HG03575 (cell line): ENCODE results near the gene HAUS1.
"Not testable (repeated sequence)": the region's sequence is repeated elsewhere in the genome, so short reads cannot be mapped to it uniquely, and the experiment has no call there.

Experiments used
- ATAC-seq: cut with Tn5 transposase; IDR thresholded peaks from one replicate; pipeline ENCODE4 v1.9.1; 2021; ENCODE audit not compliant: unreplicated experiment, insufficient number of reproducible peaks, low FRiP score; ENCODE audit errors: extremely low read depth

Gene HAUS1

GRCh38 chr18:46152436-46152807, 48.2 kb downstream of the HAUS1 start:
- ATAC-seq = no peak

GRCh38 chr18:46152808-46153617, 48.8 kb downstream of the HAUS1 start:
- no peak for ATAC-seq

GRCh38 chr18:46155641-46156051, 51.5 kb downstream of the HAUS1 start:
- ATAC-seq = no peak

DNA sequence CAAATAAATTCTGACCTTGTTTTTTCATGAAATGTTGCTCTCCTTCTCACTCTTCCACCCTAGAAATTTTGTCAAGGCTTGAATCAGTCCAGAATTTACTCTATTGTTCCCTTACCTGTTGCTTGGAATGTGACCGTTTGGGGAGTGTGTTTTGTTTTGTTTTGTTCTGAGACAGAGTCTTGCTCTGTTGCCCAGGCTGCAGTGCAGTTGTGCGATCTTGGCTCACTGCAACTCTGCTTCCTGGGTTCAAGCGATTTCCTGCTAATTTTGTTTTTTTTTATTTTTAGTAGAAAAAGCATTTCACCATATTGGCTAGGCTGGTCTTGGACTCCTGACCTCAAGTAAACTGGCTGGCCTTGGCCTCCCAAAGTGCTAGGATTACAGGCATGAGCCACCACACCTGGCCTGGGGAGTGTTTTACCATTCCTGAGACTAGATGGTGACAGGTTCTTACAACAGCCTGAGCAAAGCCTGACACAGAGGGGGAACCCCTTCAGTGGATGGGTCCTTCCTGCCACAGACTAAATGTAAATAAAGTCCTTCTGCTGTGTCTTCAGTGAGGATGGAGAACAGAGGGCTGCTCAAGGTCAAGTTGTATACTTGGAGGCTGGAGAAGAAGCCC, 52.0 kb downstream of the HAUS1 start:
- ATAC-seq = no peak

- ATAC-seq = no peak
Measured at GRCh38 chr18:46156843-46157242, 52.7 kb downstream of the HAUS1 start.

DNA sequence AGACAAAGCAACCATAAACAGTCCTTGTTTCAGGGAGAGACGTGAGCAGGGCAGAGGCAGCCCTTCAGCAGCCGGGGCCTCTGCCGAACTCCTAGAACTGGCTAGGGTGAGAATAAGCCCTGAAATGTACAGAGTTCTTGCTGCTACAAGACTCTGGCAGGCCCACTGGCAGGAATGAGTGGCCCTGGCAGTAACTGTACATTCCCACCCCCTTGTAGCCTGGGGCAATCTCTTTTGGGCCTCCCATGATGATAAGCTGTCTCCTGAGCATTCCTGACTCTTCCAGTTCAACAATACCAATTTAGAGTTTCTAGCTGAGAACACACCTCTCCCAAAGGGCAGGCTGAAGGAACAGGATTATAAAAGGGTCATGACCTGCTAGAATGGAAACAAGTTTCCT, 54.3 kb downstream of the HAUS1 start:
- no peak for ATAC-seq

GRCh38 chr18:46160050-46160798, 56.0 kb downstream of the HAUS1 start:
- ATAC-seq = no peak

DNA sequence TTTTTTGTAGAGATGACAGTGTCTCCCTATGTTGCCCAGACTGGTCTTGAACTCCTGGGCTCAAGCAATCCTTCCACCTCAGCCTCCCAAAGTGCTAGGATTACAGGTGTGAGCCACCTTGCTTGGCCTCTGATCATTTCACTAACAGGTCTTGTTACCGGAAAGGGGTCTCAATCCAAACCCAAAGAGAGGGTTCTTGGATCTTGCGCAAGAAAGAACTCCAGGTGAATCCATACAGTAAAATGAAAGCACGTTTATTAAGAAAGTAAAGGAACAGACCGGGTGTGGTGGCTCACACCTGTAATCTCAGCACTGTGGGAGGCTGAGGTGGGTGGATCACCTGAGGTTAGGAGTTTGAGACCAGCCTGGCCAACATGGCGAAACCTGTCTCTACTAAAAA, 56.7 kb downstream of the HAUS1 start:
- ATAC-seq = not testable (repeated sequence)

DNA sequence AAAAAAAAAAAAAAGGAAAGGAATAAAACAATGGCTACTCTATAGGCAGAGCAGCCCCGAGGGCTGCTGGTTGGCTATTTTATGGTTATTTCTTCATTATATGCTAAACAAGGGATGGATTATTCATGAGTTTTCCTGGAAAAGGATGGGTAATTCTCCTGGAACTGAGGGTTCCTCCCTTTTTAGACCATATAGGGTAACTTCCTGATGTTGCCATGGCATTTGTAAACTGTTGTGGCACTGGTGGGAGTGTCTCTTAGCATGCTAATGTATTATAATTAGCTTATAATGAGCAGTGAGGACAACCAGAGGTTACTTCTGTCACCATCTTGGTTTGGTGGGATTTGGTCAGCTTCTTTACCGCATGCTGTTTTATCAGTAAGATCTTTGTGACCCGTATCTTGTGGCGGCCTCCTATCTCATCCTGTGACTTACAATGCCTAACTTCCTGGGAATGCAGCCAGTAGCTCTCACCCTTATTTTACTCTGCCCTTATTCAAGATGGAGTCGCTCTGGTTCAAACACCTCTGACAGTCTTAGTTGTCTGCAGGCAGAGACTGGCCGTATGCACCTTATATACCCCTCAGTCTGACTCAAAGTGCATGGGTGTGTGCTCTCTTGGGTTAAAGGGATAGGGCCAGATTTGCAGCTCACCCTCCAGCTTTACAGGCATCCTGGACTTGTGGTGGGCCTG, 57.7 kb downstream of the HAUS1 start:
- no peak for ATAC-seq

- ATAC-seq = no peak
Measured at GRCh38 chr18:46163091-46163490, 58.9 kb downstream of the HAUS1 start.

GRCh38 chr18:46163941-46164499, 59.8 kb downstream of the HAUS1 start:
- no peak for ATAC-seq

DNA sequence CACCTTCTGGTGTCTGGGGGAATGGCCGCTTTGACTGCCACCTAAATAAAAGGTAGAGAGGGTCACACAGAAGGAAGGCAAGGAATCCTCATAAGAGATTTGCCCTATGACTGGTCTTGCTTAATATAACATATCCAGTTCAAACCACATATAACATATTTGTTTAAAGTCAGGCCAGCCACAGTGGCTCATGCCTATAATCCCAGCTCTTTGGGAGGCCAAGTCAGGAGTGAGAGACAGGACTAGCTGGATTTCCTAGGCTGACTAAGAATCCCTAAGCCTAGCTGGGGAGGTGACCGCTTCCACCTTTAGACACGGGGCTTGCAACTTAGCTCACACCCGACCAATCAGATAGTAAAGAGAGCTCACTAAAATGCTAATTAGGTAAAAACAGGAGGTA, 60.3 kb downstream of the HAUS1 start:
- not testable (repeated sequence) for ATAC-seq

DNA sequence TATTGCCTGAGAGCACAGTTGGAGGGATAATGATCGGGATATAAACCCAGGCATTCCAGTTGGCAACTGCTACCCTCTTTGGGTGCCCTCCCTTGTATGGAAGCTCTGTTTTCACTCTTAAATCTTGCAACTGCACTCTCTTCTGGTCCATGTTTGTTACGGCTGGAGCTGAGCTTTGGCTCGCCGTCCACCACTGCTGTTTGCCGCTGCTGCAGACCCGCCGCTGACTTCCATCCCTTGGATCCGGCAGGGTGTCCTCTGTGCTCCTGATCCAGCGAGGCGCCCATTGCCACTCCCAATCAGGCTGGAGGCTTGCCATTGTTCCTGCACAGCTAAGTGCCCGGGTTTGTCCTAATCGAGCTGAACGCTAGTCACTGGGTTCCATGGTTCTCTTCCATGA, 60.7 kb downstream of the HAUS1 start:
- ATAC-seq = no peak

DNA sequence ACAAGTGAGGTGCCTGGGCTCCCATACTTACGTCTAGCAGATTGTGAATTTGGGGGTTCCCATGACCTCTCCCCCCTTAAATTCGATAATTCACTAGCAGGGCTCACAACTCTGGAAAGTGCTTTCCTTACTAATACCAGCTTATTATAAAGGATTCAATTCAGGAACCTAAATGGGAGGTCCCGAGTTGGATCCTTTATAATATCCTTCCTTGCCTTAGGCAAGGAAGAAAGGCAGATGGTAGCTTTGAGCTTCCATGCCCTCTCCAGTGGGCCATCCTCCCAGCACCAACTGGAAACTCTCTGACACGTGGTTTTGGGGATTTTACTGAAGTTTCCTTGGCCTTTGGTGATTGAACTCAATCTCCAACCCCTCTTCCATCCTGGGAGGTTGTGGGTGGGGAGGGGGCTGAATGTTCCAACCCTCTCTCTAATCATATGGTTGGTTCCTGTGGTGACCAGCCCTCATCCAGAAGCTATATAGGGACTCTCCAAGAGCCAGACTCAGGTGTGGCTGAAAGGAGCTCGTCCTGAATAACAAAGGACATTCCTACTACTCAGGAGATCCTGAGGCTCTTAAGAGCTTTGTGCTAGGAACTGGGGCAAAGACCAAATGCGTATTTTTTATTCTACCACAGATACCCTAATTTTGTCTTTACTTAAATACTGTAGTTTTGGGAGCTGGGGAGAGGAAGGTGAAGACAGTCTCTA, 62.2 kb downstream of the HAUS1 start:
- ATAC-seq = no peak

DNA sequence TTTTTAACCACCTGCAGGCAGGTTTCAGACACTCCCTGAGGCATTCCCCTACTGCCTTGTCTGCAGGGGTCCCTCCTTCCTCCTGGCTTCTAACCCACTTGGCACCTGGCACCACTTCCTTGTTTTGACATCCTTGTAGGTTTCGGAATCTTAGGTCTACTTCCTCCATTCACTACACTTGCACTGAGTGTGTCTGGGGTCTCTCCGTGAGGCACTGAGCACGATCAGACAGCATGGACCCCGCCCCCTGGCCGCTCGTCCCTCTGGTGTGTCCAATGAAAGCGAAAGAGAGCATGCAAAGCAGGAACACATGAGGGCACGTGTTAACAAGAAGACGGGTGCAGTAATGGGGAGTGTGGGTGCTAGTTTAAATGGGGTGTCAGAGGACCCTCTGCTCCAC, 63.8 kb downstream of the HAUS1 start:
- ATAC-seq = peak; percentile 58

DNA sequence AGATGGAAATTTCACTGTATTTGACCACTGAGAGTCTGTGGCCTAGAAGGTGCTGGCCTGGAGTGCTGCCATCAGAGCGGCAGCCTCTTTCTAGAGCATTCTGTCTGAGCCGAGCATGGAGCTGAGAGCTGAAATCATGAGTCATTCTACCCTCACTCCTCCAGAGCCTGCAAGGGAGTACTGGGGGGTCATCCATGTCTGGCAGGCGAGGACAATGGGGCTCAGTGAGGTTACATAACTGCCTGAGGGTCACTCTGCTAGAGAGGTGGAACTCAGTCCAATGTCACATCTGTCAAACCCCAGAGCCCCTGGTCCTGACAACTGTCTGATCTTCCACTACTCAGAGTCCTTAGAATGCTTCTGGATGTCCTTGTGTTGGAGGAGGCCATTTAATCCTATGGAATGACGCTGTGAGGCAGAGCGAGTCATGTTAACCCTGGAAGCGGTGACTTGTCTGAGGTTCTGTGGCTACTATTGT, 65.3 kb downstream of the HAUS1 start:
- no peak for ATAC-seq

DNA sequence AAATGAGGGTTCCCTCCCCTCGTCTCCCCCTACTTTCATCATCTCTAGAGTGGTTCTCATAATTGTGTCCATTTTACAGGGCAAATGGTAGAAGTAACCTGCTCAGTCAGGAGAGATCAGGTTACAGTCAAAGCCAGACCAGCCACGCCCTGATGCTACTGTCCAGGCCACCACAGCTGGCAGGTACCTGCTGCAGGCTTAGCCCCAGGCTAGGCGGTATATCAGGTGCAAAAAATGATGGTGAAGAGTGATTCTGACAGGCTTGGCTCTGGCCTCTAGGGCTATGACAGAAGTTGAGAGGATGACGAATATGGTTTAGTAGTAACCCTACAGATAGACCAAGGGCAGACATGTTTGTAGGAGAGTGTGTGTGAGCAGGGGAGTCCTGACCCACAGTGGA, 67.1 kb downstream of the HAUS1 start:
- no peak for ATAC-seq
